ENCODE results near the gene GPR89B.
"Not testable (repeated sequence)": the region's sequence is repeated elsewhere in the genome, so short reads cannot be mapped to it uniquely, and the experiment has no call there.

Gene GPR89B

DNA sequence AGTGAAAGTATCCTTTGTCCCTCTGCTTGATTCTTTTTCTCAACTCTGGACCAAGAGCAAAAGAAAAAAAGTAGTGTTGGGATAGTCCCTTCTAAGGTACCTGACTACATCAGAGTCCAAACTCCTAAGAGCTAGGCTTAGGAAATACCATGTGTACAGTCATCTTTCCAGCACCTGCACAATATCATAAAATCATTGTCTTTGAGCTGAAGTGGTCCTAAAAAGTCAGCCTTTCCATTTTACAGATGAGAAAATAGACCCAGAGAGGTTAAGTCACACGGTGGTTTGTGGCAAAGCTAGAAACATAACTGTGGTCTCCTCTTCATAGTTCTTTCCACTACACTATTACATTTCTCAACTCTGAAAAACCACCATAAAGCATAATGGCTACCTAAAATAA lies 38.4 kb downstream of the GPR89B start:
- CTCF ChIA-PET = not testable (repeated sequence)

GRCh38 chr1:147978896-147979651 lies 50.9 kb downstream of the GPR89B start:
- H3K36me3 ChIP-seq (ENCODE audit: control insufficient read depth in 4 of 4, insufficient read depth in 4 of 4, low read length in 3 of 4); H3K4me1 ChIP-seq (ENCODE audit: control extremely low read depth in 1 of 4, control insufficient read depth in 4 of 4, insufficient read depth in 4 of 4, low read length in 3 of 4); DNase-seq; H3K4me3 ChIP-seq (ENCODE audit: control insufficient read depth in 1 of 7, extremely low read depth in 1 of 7, insufficient read depth in 4 of 7, low read depth in 2 of 7, low read length in 6 of 7); H3K27ac ChIP-seq (ENCODE audit: insufficient read depth in 1 of 2, low read depth in 1 of 2, low read length in 2 of 2, poor library complexity in 1 of 2, severe bottlenecking in 2 of 2); POLR2A ChIA-PET; H3K27me3 ChIP-seq (replicated peaks in 2 of 5; ENCODE audit: control insufficient read depth in 4 of 5, insufficient read depth in 5 of 5, low read length in 4 of 5); CTCF ChIA-PET; H3K9me3 ChIP-seq (ENCODE audit: control extremely low read depth in 1 of 5, control insufficient read depth in 4 of 5, insufficient read depth in 2 of 5, low read depth in 1 of 5, low read length in 4 of 5): not testable (repeated sequence)
- no CpG with 5 or more reads among the region's 6 CpGs for WGBS (ENCODE audit: insufficient coverage)

More for the DNA sequence above, 38.4 kb downstream of the GPR89B start:
- POLR2A ChIA-PET; H3K36me3 ChIP-seq (ENCODE audit: control insufficient read depth in 4 of 4, insufficient read depth in 4 of 4, low read length in 3 of 4); H3K9me3 ChIP-seq (ENCODE audit: control extremely low read depth in 1 of 5, control insufficient read depth in 4 of 5, insufficient read depth in 2 of 5, low read depth in 1 of 5, low read length in 4 of 5); H3K4me3 ChIP-seq (ENCODE audit: control insufficient read depth in 1 of 7, extremely low read depth in 1 of 7, insufficient read depth in 4 of 7, low read depth in 2 of 7, low read length in 6 of 7); DNase-seq; H3K27ac ChIP-seq (ENCODE audit: insufficient read depth in 1 of 2, low read depth in 1 of 2, low read length in 2 of 2, poor library complexity in 1 of 2, severe bottlenecking in 2 of 2); H3K4me1 ChIP-seq (ENCODE audit: control extremely low read depth in 1 of 4, control insufficient read depth in 4 of 4, insufficient read depth in 4 of 4, low read length in 3 of 4); H3K27me3 ChIP-seq (replicated peaks in 2 of 5; ENCODE audit: control insufficient read depth in 4 of 5, insufficient read depth in 5 of 5, low read length in 4 of 5): not testable (repeated sequence)
- WGBS (ENCODE audit: insufficient coverage) = no CpG with 5 or more reads among the region's 1 CpG

GRCh38 chr1:147985374-147985773 lies 57.2 kb downstream of the GPR89B start:
- H3K4me1 ChIP-seq (ENCODE audit: control extremely low read depth in 1 of 4, control insufficient read depth in 4 of 4, insufficient read depth in 4 of 4, low read length in 3 of 4); H3K36me3 ChIP-seq (ENCODE audit: control insufficient read depth in 4 of 4, insufficient read depth in 4 of 4, low read length in 3 of 4); H3K4me3 ChIP-seq (ENCODE audit: control insufficient read depth in 1 of 7, extremely low read depth in 1 of 7, insufficient read depth in 4 of 7, low read depth in 2 of 7, low read length in 6 of 7); POLR2A ChIA-PET; H3K9me3 ChIP-seq (ENCODE audit: control extremely low read depth in 1 of 5, control insufficient read depth in 4 of 5, insufficient read depth in 2 of 5, low read depth in 1 of 5, low read length in 4 of 5); H3K27me3 ChIP-seq (replicated peaks in 2 of 5; ENCODE audit: control insufficient read depth in 4 of 5, insufficient read depth in 5 of 5, low read length in 4 of 5); H3K27ac ChIP-seq (ENCODE audit: insufficient read depth in 1 of 2, low read depth in 1 of 2, low read length in 2 of 2, poor library complexity in 1 of 2, severe bottlenecking in 2 of 2); DNase-seq; CTCF ChIA-PET: not testable (repeated sequence)
- WGBS (ENCODE audit: insufficient coverage) = no CpG with 5 or more reads among the region's 2 CpGs

- CTCF ChIA-PET; DNase-seq; H3K9me3 ChIP-seq (ENCODE audit: control extremely low read depth in 1 of 5, control insufficient read depth in 4 of 5, insufficient read depth in 2 of 5, low read depth in 1 of 5, low read length in 4 of 5); H3K4me3 ChIP-seq (ENCODE audit: control insufficient read depth in 1 of 7, extremely low read depth in 1 of 7, insufficient read depth in 4 of 7, low read depth in 2 of 7, low read length in 6 of 7); POLR2A ChIA-PET; H3K27ac ChIP-seq (ENCODE audit: insufficient read depth in 1 of 2, low read depth in 1 of 2, low read length in 2 of 2, poor library complexity in 1 of 2, severe bottlenecking in 2 of 2); H3K27me3 ChIP-seq (replicated peaks in 2 of 5; ENCODE audit: control insufficient read depth in 4 of 5, insufficient read depth in 5 of 5, low read length in 4 of 5); H3K4me1 ChIP-seq (ENCODE audit: control extremely low read depth in 1 of 4, control insufficient read depth in 4 of 4, insufficient read depth in 4 of 4, low read length in 3 of 4); H3K36me3 ChIP-seq (ENCODE audit: control insufficient read depth in 4 of 4, insufficient read depth in 4 of 4, low read length in 3 of 4): not testable (repeated sequence)
- no CpG with 5 or more reads among the region's 3 CpGs for WGBS (ENCODE audit: insufficient coverage)
These were observed 59.7 kb downstream of the GPR89B start for GRCh38 chr1:147987893-147988292.

GRCh38 chr1:147992916-147993315 lies 64.7 kb downstream of the GPR89B start:
- H3K4me3 ChIP-seq (ENCODE audit: control insufficient read depth in 1 of 7, extremely low read depth in 1 of 7, insufficient read depth in 4 of 7, low read depth in 2 of 7, low read length in 6 of 7); H3K27me3 ChIP-seq (replicated peaks in 2 of 5; ENCODE audit: control insufficient read depth in 4 of 5, insufficient read depth in 5 of 5, low read length in 4 of 5); H3K9me3 ChIP-seq (ENCODE audit: control extremely low read depth in 1 of 5, control insufficient read depth in 4 of 5, insufficient read depth in 2 of 5, low read depth in 1 of 5, low read length in 4 of 5); POLR2A ChIA-PET; CTCF ChIA-PET; H3K4me1 ChIP-seq (ENCODE audit: control extremely low read depth in 1 of 4, control insufficient read depth in 4 of 4, insufficient read depth in 4 of 4, low read length in 3 of 4); DNase-seq; H3K27ac ChIP-seq (ENCODE audit: insufficient read depth in 1 of 2, low read depth in 1 of 2, low read length in 2 of 2, poor library complexity in 1 of 2, severe bottlenecking in 2 of 2); H3K36me3 ChIP-seq (ENCODE audit: control insufficient read depth in 4 of 4, insufficient read depth in 4 of 4, low read length in 3 of 4): not testable (repeated sequence)
- WGBS (ENCODE audit: insufficient coverage) = no CpG with 5 or more reads among the region's 4 CpGs

GRCh38 chr1:147993400-147993799 lies 65.2 kb downstream of the GPR89B start:
- DNase-seq; H3K4me1 ChIP-seq (ENCODE audit: control extremely low read depth in 1 of 4, control insufficient read depth in 4 of 4, insufficient read depth in 4 of 4, low read length in 3 of 4); POLR2A ChIA-PET; H3K36me3 ChIP-seq (ENCODE audit: control insufficient read depth in 4 of 4, insufficient read depth in 4 of 4, low read length in 3 of 4); H3K27ac ChIP-seq (ENCODE audit: insufficient read depth in 1 of 2, low read depth in 1 of 2, low read length in 2 of 2, poor library complexity in 1 of 2, severe bottlenecking in 2 of 2); CTCF ChIA-PET; H3K9me3 ChIP-seq (ENCODE audit: control extremely low read depth in 1 of 5, control insufficient read depth in 4 of 5, insufficient read depth in 2 of 5, low read depth in 1 of 5, low read length in 4 of 5); H3K4me3 ChIP-seq (ENCODE audit: control insufficient read depth in 1 of 7, extremely low read depth in 1 of 7, insufficient read depth in 4 of 7, low read depth in 2 of 7, low read length in 6 of 7); H3K27me3 ChIP-seq (replicated peaks in 2 of 5; ENCODE audit: control insufficient read depth in 4 of 5, insufficient read depth in 5 of 5, low read length in 4 of 5): not testable (repeated sequence)
- WGBS (ENCODE audit: insufficient coverage) = no CpG with 5 or more reads among the region's 4 CpGs

DNA sequence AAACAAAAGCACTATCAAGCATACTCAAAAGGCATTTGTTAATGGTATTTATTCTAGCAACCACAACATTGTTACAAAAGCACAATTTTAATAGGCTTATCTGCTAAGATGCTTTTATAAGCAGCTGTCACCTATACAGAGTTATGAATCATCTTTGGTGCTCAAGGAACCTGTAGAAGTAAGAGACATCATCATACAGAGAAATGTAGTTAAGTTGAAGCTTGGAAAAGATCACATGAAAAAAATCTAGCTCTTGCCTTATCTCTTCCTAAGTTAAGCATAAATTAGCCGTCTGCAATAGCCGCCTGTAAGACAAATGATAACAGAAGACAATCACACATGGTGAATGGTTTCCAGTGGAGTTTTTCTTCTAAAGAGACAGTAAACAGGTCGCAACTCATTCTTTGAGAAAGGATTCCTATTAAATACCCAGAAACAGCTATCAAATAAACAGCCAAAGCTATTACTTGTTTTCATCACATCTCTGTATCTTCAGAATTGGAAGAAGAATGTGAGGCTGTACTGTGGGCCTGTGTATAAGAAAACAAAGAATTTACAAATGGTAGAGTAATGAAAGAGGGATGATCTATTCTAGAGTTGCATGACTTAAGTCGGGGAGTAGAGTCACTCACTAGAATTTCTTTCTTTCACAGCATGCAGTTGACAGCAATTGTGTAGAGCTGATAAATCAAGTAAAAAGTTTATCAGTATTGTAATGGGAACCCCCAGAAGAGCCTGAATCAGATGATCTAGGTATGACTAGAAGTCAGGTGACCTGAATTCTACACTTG lies 65.8 kb downstream of the GPR89B start:
- DNase-seq; POLR2A ChIA-PET; H3K9me3 ChIP-seq (ENCODE audit: control extremely low read depth in 1 of 5, control insufficient read depth in 4 of 5, insufficient read depth in 2 of 5, low read depth in 1 of 5, low read length in 4 of 5); H3K27ac ChIP-seq (ENCODE audit: insufficient read depth in 1 of 2, low read depth in 1 of 2, low read length in 2 of 2, poor library complexity in 1 of 2, severe bottlenecking in 2 of 2); H3K27me3 ChIP-seq (replicated peaks in 2 of 5; ENCODE audit: control insufficient read depth in 4 of 5, insufficient read depth in 5 of 5, low read length in 4 of 5); H3K4me1 ChIP-seq (ENCODE audit: control extremely low read depth in 1 of 4, control insufficient read depth in 4 of 4, insufficient read depth in 4 of 4, low read length in 3 of 4); CTCF ChIA-PET; H3K36me3 ChIP-seq (ENCODE audit: control insufficient read depth in 4 of 4, insufficient read depth in 4 of 4, low read length in 3 of 4); H3K4me3 ChIP-seq (ENCODE audit: control insufficient read depth in 1 of 7, extremely low read depth in 1 of 7, insufficient read depth in 4 of 7, low read depth in 2 of 7, low read length in 6 of 7): not testable (repeated sequence)
- no CpG with 5 or more reads among the region's 4 CpGs for WGBS (ENCODE audit: insufficient coverage)

Data from common myeloid progenitor, CD34-positive (primary cell).